Lung microvascular endothelial cell (primary cell): ENCODE data around the gene PTPN21. TPM values are rescaled to one million over a fixed set of nuclear protein-coding genes. Genes with fewer than 3 reads are reported as not detected.
"Not testable (repeated sequence)": the region's sequence is repeated elsewhere in the genome, so short reads cannot be mapped to it uniquely, and the experiment has no call there.

Experiments
- DNase-seq, 2 donors: peaks; one replicate each; pipeline versions ENCODE4 v3.0.0 to v3.0.0-alpha.2; 2010; ENCODE audit warnings: low read depth in 2 of 2
- total RNA-seq: library from RNA; depleted of rRNA; stranded (reverse); fragments of >200 nt; gene quantifications from 2 replicates; pipeline ENCODE4 v1.2.1, GENCODE V29; 2014

The PTPN21 gene
- total RNA-seq, 1 donor from 2014 or later: 5.2 TPM

DNA sequence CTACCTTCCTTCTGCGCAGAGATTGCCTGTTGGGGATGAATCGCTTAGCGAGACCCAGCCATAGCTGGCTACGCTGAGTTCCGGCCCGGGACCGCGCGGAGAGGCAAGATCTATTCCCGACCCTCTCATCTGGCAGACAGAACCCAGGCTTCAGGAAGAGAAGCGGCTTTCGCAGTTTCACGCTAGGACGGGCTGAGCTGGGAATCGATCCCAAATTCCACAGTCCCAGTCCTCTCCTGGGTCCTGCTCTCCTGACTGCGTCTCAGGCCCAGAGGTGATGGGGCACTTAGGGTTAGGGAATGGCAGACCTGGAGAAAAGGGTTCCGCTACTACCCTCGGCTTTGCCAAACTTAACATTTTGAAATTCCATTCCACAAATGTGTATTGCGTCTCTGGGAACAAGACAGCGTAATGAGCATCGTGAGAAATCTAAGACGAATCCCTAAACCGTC lies 2.8 kb downstream of the PTPN21 start:
- DNase-seq: peak; percentile 40 to 41

DNA sequence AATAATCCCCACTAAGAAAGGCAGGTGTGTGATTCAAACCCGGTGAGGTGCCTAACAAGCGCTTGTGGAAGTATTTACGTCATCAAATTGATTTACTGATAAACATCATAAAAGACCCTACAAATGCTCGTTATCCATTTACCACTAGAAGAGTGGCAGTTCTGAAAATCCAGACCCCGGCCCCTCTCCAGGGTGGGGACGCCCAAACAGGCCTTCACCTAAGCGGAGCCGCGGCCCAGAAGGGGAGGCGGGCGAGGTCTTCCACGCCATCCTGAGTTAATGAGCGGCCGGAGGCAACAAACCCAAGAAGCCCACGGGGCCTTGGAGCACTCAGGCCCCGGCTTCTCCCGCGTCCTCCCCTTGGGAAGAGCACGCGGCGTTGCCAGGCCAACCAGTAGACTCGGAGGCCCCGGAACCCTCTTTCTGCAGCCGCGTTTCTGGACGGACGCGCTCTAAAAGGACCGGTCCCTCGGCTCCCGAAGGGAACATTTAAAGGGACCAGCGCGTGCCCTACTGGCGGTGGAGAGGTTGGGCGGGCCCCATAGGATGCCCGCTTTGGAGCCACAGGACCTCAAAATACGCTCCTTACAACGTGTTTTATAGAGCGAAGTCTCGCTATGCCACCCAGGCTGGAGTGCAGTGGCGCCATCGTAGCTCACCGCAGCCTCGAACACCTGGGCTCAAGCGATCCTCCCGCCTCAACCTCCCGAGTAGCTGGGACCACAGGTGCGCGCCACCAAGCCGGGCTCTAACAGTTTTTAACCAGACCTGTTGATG lies 3.5 kb downstream of the PTPN21 start:
- peak; percentile 86 to 88 for DNase-seq

DNA sequence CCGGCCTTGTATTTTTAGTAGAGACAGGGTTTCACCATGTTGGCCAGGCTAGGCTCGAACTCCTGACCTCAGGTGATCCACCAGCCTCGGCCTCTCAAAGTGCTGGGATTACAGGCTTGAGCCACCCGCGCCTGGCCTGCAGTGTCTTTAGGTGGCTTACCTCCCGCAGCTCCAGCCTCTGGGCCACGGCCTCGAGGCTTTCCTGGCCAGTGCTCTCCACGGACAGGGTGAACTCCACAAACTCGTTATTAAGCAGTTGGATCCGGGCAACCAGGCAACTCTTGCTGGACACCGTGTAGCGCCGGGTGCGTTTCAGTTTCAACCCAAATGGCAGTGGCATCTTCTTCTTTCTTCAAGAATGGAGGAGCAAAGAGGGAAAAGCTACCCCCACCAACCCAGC lies 4.7 kb downstream of the PTPN21 start:
- no peak for DNase-seq

- no peak for DNase-seq
Measured at GRCh38 chr14:88547386-88547780, 7.4 kb downstream of the PTPN21 start.

GRCh38 chr14:88546621-88547385 lies 8.0 kb downstream of the PTPN21 start:
- no peak for DNase-seq

GRCh38 chr14:88545256-88545655 lies 9.6 kb downstream of the PTPN21 start:
- DNase-seq: no peak

GRCh38 chr14:88542857-88543795 lies 11.7 kb downstream of the PTPN21 start:
- DNase-seq: no peak

DNA sequence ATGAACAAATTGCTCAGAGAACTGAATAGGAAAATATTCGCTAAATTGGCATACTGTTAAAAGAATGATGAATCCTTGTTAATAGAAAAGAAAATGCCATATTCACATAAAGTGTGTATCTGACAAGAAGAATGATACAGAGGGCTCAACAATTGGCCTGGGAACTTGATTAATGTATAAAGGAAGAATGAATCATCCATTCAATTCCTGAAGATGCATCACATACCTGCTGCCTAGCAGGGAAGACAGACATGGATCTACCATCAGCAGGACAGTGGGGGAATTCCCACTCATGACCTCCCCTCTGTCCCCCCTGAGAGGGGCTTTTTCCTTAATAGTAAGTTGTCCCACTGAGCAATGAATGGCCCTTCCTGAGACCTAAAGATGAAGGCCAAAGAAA lies 13.5 kb downstream of the PTPN21 start:
- peak; percentile 5 to 53 for DNase-seq

DNA sequence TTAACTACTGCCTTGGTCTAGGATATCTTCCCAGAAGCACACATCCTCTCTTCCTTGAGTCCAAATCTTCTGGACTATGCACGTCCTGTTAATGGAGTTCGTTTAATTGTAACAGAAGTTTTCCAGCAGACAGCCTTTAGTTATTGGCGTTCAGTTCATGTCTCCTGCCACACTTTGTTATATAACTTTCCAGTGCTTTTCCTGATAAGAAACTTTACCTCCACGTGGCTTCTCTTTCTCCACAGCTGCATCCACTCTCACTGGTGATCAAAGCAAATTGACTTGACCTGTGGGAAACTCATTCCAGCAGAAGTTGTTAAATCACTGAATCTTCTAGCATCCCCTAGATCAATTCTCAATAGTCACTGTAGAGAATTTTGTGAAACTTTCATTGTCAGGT lies 19.0 kb downstream of the PTPN21 start:
- DNase-seq: no peak

GRCh38 chr14:88535149-88535548 lies 19.7 kb downstream of the PTPN21 start:
- peak in 1 of 2 donors; percentile 52 for DNase-seq

DNA sequence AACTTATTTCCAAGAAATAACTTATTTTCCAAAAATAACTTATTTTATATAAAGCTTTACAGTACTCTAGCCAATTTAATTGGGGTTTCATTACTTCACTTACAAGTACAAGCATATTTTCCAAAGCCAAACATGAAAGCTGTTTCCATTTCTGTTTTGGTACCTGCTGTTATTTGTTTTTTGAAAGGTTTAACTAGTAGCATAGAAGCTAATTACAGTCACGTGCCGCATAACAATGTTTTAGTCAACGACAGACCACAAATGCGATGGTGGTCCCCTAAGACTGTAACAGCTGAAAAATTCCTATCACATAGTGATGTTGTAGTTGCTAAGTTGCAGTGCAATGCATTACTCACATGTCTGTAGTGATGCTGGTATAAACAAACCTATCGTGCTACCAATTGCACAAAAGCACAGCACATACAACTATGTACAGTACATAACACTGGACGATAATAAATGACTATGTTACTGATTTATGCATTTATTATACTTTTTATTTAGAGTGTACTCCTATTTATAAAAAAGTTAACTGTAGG lies 21.7 kb downstream of the PTPN21 start:
- no peak for DNase-seq

- DNase-seq: not testable (repeated sequence)
Measured at GRCh38 chr14:88529889-88530288, 24.9 kb downstream of the PTPN21 start.

DNA sequence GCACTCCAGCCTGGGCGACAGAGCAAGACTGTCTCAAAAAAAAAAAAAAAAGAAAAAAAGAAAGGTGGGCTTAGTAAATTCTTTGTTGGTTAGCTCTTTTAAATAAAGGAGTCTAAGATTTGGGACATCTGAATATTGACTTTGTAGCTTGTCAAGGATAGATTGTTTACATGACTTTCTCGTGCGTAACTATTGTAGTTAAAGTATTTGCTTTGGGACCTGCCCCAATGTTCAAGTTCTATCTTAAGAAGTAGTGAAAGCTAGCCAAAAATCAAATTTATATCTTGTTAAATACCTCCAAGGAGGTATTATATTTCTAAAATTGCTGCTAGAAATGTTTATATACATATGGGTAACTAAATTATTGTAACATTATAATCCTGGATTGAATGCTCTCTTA lies 32.4 kb downstream of the PTPN21 start:
- DNase-seq: no peak

GRCh38 chr14:88521818-88522217 lies 33.0 kb downstream of the PTPN21 start:
- no peak for DNase-seq

DNA sequence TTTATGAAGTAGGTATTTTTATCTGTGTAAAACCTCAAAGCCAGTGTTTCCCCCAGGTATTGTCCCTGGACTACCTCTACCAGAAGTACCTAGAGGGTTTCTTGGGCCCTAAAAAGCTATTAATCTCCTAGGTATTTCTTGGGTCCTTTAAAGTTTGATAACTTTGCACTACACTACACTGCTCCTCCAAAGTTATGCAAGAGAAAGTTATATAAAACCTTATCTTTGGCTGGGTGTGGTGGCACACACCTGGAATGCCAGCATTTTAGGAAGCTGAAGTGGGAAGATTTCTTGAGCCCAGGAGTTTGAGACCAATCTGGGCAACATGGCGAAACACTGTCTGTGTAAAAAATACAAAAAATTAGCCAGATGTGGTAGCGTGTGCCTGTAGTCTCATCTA lies 34.9 kb downstream of the PTPN21 start:
- no peak for DNase-seq

- peak in 1 of 2 donors; percentile 46 for DNase-seq
Measured at GRCh38 chr14:88518592-88519512, 36.0 kb downstream of the PTPN21 start.

DNA sequence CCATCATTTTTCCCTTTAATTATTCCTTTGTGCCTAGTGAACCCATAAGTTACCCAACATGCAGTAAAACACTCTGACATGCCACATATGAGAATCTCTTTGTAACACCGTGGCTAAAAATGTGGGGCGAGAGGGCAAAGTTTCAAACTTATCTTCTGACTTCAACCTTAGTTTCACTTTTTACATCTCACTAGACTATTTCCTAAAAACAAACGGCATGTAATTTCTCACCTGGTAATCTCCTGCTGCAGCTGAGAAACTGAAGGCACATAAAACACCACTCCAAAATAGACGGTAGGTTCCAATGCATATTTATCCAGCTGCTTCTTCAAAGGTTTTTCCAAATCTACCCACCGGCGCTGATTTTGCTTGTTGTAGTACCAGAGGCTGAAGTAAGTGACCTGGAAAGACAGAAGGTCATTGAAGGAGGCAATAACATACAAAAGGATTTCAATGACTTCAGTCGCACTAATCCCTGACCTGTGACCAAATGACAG lies 37.9 kb downstream of the PTPN21 start:
- DNase-seq: no peak

DNA sequence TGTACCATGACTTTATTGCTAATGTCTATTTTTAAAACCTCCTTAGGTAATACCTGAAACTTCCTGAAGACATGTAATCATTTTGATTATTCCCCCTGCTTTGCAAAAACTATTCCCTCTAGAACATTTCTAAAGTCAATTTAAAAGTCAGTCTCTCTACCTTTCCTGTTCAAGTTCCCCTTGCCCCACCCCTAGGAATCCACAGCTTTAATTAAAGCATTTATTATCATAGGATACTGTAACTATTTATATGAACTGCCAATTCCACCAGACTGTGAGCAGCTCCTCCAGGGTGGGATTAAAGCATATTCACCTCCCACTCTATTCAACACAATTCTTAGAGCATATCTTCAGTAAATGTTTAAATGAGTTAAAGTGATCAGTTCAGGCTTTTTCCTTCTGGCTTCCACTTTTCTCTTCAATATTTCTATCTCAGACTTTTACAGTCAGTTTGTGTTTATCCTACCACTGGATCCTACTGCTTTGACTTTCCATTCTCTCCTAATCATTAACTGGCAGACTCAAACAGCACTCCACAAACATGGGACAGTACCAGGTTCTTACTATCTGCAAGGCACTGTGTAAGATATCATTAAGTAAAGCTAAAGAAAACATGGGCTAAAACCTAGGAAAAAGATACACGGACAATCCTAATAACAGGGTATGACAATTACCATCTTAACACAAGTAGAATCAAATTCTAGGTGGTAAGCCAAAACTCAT lies 39.1 kb downstream of the PTPN21 start:
- DNase-seq: no peak

DNA sequence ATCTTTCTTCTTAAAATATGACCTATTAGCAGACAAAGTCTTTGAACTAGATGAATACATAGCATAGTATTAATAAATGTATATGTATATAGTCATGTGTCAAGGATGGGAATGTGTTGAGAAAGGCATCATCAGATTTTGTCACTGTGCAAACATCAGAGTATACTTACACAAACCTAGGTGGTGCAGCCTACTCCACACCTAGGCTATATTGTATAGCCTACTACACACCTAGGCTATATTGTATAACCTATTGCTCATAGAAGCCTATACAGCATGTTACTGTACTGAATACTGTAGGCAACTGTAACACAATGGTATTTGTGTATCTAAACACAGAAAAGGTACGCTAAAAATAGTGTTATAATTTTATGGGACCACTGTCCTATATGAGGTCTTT lies 47.6 kb downstream of the PTPN21 start:
- DNase-seq: no peak
